Activated naive CD8-positive, alpha-beta T cell (primary cell): ENCODE results near the gene GABPA.

Source experiments
- H3K27ac Mint-ChIP-seq: one replicate; pipeline ENCODE4 v1.8.0; 2021; ENCODE audit warnings: mixed read lengths
- H3K27me3 Mint-ChIP-seq: one replicate; pipeline ENCODE4 v1.8.0; 2021; ENCODE audit warnings: mixed read lengths
- H3K36me3 Mint-ChIP-seq: one replicate; pipeline ENCODE4 v1.8.0; 2021; ENCODE audit warnings: mixed read lengths
- H3K4me1 Mint-ChIP-seq: one replicate; pipeline ENCODE4 v1.8.0; 2021; ENCODE audit warnings: low read depth, mixed read lengths
- H3K4me3 Mint-ChIP-seq: one replicate; pipeline ENCODE4 v1.8.0; 2021; ENCODE audit warnings: mild to moderate bottlenecking, mixed read lengths
- H3K9me3 Mint-ChIP-seq: one replicate; pipeline ENCODE4 v1.8.0; 2021; ENCODE audit warnings: low read depth, mixed read lengths

The GABPA gene

GRCh38 chr21:25722631-25723030, 12.1 kb upstream of the GABPA start:
- Mint-ChIP-seq H3K4me3 (no peak overlapping the region), H3K36me3 (peaks cover 5% of the 10 kb centered on the region), H3K27me3 (no peaks in the 10 kb centered on the region), H3K4me1 (no peaks in the 10 kb centered on the region), H3K9me3 (no peaks in the 10 kb centered on the region), H3K27ac (no peak overlapping the region)

- H3K27ac Mint-ChIP-seq = no peak overlapping the region
- peak overlapping the region; percentile 10 for H3K4me3 Mint-ChIP-seq
- H3K36me3 Mint-ChIP-seq = peaks cover 7% of the 10 kb centered on the region
- H3K27me3 Mint-ChIP-seq = no peaks in the 10 kb centered on the region
- H3K4me1 Mint-ChIP-seq = peaks cover 43% of the 10 kb centered on the region
- no peaks in the 10 kb centered on the region for H3K9me3 Mint-ChIP-seq
Measured at GRCh38 chr21:25732091-25732760, 2.5 kb upstream of the GABPA start.

- Mint-ChIP-seq H3K36me3 (peaks cover 4% of the 10 kb centered on the region), H3K4me1 (peaks cover 52% of the 10 kb centered on the region), H3K4me3 (peak overlapping the region; percentile 99)
Measured at GRCh38 chr21:25733859-25734653, 716 bp upstream of the GABPA start.

GRCh38 chr21:25734654-25734903, 193 bp upstream of the GABPA start:
- H3K9me3 Mint-ChIP-seq = no peaks in the 10 kb centered on the region
- peaks cover 56% of the 10 kb centered on the region for H3K4me1 Mint-ChIP-seq
- H3K27me3 Mint-ChIP-seq = no peaks in the 10 kb centered on the region
- peak overlapping the region; percentile 100 for H3K27ac Mint-ChIP-seq
- peaks cover 4% of the 10 kb centered on the region for H3K36me3 Mint-ChIP-seq
- peak overlapping the region; percentile 99 for H3K4me3 Mint-ChIP-seq

More at GRCh38 chr21:25733859-25734653, 716 bp upstream of the GABPA start:
- Mint-ChIP-seq H3K27me3 (no peaks in the 10 kb centered on the region), H3K27ac (peak overlapping the region; percentile 100), H3K9me3 (no peaks in the 10 kb centered on the region)

- H3K36me3 Mint-ChIP-seq = peaks cover 4% of the 10 kb centered on the region
- H3K27me3 Mint-ChIP-seq = no peaks in the 10 kb centered on the region
- H3K4me3 Mint-ChIP-seq = peak overlapping the region; percentile 97
- peaks cover 58% of the 10 kb centered on the region for H3K4me1 Mint-ChIP-seq
- H3K27ac Mint-ChIP-seq = peak overlapping the region; percentile 96
- H3K9me3 Mint-ChIP-seq = no peaks in the 10 kb centered on the region
Measured at GRCh38 chr21:25735646-25736597, 1.1 kb downstream of the GABPA start.

- Mint-ChIP-seq H3K4me3 (peak overlapping the region; percentile 97), H3K27ac (peak overlapping the region; percentile 96), H3K36me3 (peaks cover 8% of the 10 kb centered on the region), H3K9me3 (no peaks in the 10 kb centered on the region), H3K27me3 (no peaks in the 10 kb centered on the region), H3K4me1 (peaks cover 61% of the 10 kb centered on the region)
Measured at GRCh38 chr21:25737421-25737820, 2.6 kb downstream of the GABPA start.

- H3K9me3 Mint-ChIP-seq = no peaks in the 10 kb centered on the region
Measured at GRCh38 chr21:25742900-25743299, 8.1 kb downstream of the GABPA start.

GRCh38 chr21:25744854-25745253, 10.1 kb downstream of the GABPA start:
- peaks cover 28% of the 10 kb centered on the region for H3K4me1 Mint-ChIP-seq
- H3K4me3 Mint-ChIP-seq = no peak overlapping the region
- H3K27me3 Mint-ChIP-seq = no peaks in the 10 kb centered on the region
- H3K36me3 Mint-ChIP-seq = peaks cover 8% of the 10 kb centered on the region
- no peaks in the 10 kb centered on the region for H3K9me3 Mint-ChIP-seq
- no peak overlapping the region for H3K27ac Mint-ChIP-seq

More at GRCh38 chr21:25742900-25743299, 8.1 kb downstream of the GABPA start:
- H3K4me3 Mint-ChIP-seq = no peak overlapping the region
- no peak overlapping the region for H3K27ac Mint-ChIP-seq
- no peaks in the 10 kb centered on the region for H3K27me3 Mint-ChIP-seq
- peaks cover 37% of the 10 kb centered on the region for H3K4me1 Mint-ChIP-seq
- peaks cover 6% of the 10 kb centered on the region for H3K36me3 Mint-ChIP-seq

- peaks cover 12% of the 10 kb centered on the region for H3K36me3 Mint-ChIP-seq
- peak overlapping the region; percentile 87 for H3K27ac Mint-ChIP-seq
- no peaks in the 10 kb centered on the region for H3K27me3 Mint-ChIP-seq
- H3K4me1 Mint-ChIP-seq = peaks cover 15% of the 10 kb centered on the region
- H3K9me3 Mint-ChIP-seq = no peaks in the 10 kb centered on the region
- no peak overlapping the region for H3K4me3 Mint-ChIP-seq
Measured at GRCh38 chr21:25750085-25750484, 15.3 kb downstream of the GABPA start.

- H3K27me3 Mint-ChIP-seq = no peaks in the 10 kb centered on the region
- no peaks in the 10 kb centered on the region for H3K9me3 Mint-ChIP-seq
- no peak overlapping the region for H3K27ac Mint-ChIP-seq
- peaks cover 29% of the 10 kb centered on the region for H3K4me1 Mint-ChIP-seq
- no peak overlapping the region for H3K4me3 Mint-ChIP-seq
- H3K36me3 Mint-ChIP-seq = peaks cover 15% of the 10 kb centered on the region
Measured at GRCh38 chr21:25752416-25752815, 17.6 kb downstream of the GABPA start.

GRCh38 chr21:25756190-25756932, 21.6 kb downstream of the GABPA start:
- Mint-ChIP-seq H3K36me3 (peaks cover 20% of the 10 kb centered on the region), H3K9me3 (no peaks in the 10 kb centered on the region), H3K4me3 (no peak overlapping the region), H3K27ac (no peak overlapping the region), H3K27me3 (no peaks in the 10 kb centered on the region), H3K4me1 (peaks cover 18% of the 10 kb centered on the region)

- H3K4me1 Mint-ChIP-seq = peaks cover 18% of the 10 kb centered on the region
- no peak overlapping the region for H3K4me3 Mint-ChIP-seq
- H3K9me3 Mint-ChIP-seq = no peaks in the 10 kb centered on the region
- H3K27ac Mint-ChIP-seq = peak overlapping the region; percentile 22
- H3K27me3 Mint-ChIP-seq = no peaks in the 10 kb centered on the region
- peaks cover 17% of the 10 kb centered on the region for H3K36me3 Mint-ChIP-seq
Measured at GRCh38 chr21:25757531-25757930, 22.8 kb downstream of the GABPA start.

- peaks cover 19% of the 10 kb centered on the region for H3K36me3 Mint-ChIP-seq
Measured at GRCh38 chr21:25759573-25759972, 24.8 kb downstream of the GABPA start.

GRCh38 chr21:25760061-25760460, 25.3 kb downstream of the GABPA start:
- Mint-ChIP-seq H3K4me3 (no peak overlapping the region), H3K4me1 (peaks cover 18% of the 10 kb centered on the region), H3K9me3 (no peaks in the 10 kb centered on the region), H3K27ac (no peak overlapping the region), H3K27me3 (no peaks in the 10 kb centered on the region), H3K36me3 (peaks cover 19% of the 10 kb centered on the region)

More at GRCh38 chr21:25759573-25759972, 24.8 kb downstream of the GABPA start:
- no peak overlapping the region for H3K27ac Mint-ChIP-seq
- no peak overlapping the region for H3K4me3 Mint-ChIP-seq
- H3K27me3 Mint-ChIP-seq = no peaks in the 10 kb centered on the region
- peaks cover 18% of the 10 kb centered on the region for H3K4me1 Mint-ChIP-seq
- H3K9me3 Mint-ChIP-seq = no peaks in the 10 kb centered on the region
